DND-41 (cell line): ENCODE data around the gene MAP4K3.
"Not testable (repeated sequence)": the region's sequence is repeated elsewhere in the genome, so short reads cannot be mapped to it uniquely, and the experiment has no call there.

Source experiments
- ATAC-seq: fragments of 200-7000 bp; cut with Tn5 transposase; 3 replicates; pipeline ENCODE4 v1.9.1; 2021; ENCODE audit warnings: low read depth; ENCODE audit not compliant: insufficient read depth
- DNase-seq: peaks from one replicate; pipeline ENCODE4 v3.0.0-alpha.2; 2020
- H2AFZ ChIP-seq: 2 replicates; pipeline ENCODE4 v1.6.0; 2012; ENCODE audit warnings: low read depth, low read length
- H3K27ac ChIP-seq: 2 replicates; pipeline ENCODE4 v1.5.1; 2012; ENCODE audit warnings: low read length, inconsistent platforms
- H3K27me3 ChIP-seq: fragments of 200-600 bp; sonication (generic); 2 replicates; pipeline ENCODE4 v1.6.0; 2012; ENCODE audit warnings: low read length, mild to moderate bottlenecking, inconsistent platforms; ENCODE audit not compliant: insufficient read depth, poor library complexity
- H3K36me3 ChIP-seq: 2 replicates; pipeline ENCODE4 v1.5.1; 2012; ENCODE audit warnings: low read length, inconsistent platforms; ENCODE audit not compliant: insufficient read depth
- H3K4me1 ChIP-seq: 2 replicates; pipeline ENCODE4 v1.5.1; 2012; ENCODE audit warnings: mild to moderate bottlenecking, low read length; ENCODE audit not compliant: insufficient read depth
- H3K4me2 ChIP-seq: 2 replicates; pipeline ENCODE4 v1.6.0; 2012; ENCODE audit warnings: mild to moderate bottlenecking, moderate library complexity, low read length, inconsistent platforms; ENCODE audit not compliant: insufficient read depth
- H3K4me3 ChIP-seq, 2 experiments: fragments of 200-600 bp in 1 of 2; shearing (Covaris generic) in 1 of 2; 2 replicates each; pipeline ENCODE4 v1.5.1; 2012 to 2016; ENCODE audit warnings: inconsistent platforms in 2 of 2, low read length in 2 of 2, mild to moderate bottlenecking in 2 of 2, low read depth in 1 of 2, moderate library complexity in 1 of 2
- H3K79me2 ChIP-seq: 2 replicates; pipeline ENCODE4 v1.6.0; 2012; ENCODE audit warnings: low read length, inconsistent platforms; ENCODE audit not compliant: insufficient read depth
- H3K9ac ChIP-seq: 2 replicates; pipeline ENCODE4 v1.6.0; 2012; ENCODE audit warnings: low read depth, mild to moderate bottlenecking, inconsistent platforms, low read length, moderate library complexity
- H3K9me3 ChIP-seq: 2 replicates; pipeline ENCODE4 v1.5.1; 2012; ENCODE audit warnings: low read length, moderate library complexity, mild to moderate bottlenecking, inconsistent platforms; ENCODE audit not compliant: insufficient read depth, severe bottlenecking
- H4K20me1 ChIP-seq: 2 replicates; pipeline ENCODE4 v1.6.0; 2012; ENCODE audit warnings: low read length; ENCODE audit not compliant: insufficient read depth
- CTCF ChIP-seq: IDR thresholded peaks from 2 replicates; pipeline ENCODE4 v1.5.1; 2012; ENCODE audit warnings: borderline replicate concordance, low read length, moderate library complexity, mild to moderate bottlenecking; ENCODE audit not compliant: poor library complexity, severe bottlenecking; ENCODE audit errors: extremely low read depth
- EZH2 ChIP-seq: IDR thresholded peaks from 3 replicates; pipeline ENCODE4 v1.6.1; 2012; ENCODE audit warnings: borderline replicate concordance, low read depth, mild to moderate bottlenecking, moderate library complexity, low read length, inconsistent platforms; ENCODE audit not compliant: severe bottlenecking

Gene MAP4K3

DNA sequence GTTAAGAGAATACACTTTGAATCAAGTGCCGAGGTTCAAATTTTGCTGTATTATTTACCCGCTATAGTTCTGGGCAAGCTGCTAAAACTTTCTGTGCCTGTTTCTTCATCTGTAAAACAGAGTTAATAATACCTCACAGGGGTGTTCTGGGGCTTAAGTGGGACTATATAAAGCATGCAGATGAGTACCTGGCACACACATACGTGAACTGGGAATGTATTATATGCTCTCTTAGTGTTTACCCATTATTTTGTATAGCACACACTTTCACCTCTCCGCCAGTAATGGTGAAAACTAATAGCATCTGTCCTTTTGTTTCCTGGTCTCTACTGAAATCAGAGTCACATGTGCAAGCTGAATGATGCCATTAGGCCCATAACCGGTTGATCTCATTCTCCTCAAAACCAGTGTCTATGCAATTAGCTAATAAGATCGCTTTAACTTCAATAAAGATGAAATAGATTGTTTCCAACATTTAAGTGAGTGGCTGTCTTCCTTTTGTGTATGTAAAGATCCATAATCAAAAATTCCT, 189.5 kb downstream of the MAP4K3 start:
- Histone ChIP-seq H3K9ac (no peak overlapping the region), H3K4me3 (no peak overlapping the region), H3K4me2 (no peak overlapping the region), H3K9me3 (no peaks in the 10 kb centered on the region), H3K4me1 (peaks cover 19% of the 10 kb centered on the region), H3K79me2 (no peaks in the 10 kb centered on the region), H3K27ac (no peak overlapping the region), H4K20me1 (no peaks in the 10 kb centered on the region), H3K27me3 (no peaks in the 10 kb centered on the region), H3K36me3 (peaks cover 25% of the 10 kb centered on the region; the same call in 1 of the 2 replicates), H2AFZ (no peak overlapping the region)
- ATAC-seq (no peak), DNase-seq (no peak)
- TF ChIP-seq EZH2 (no peak), CTCF (no peak)

- no peak for ATAC-seq
- Histone ChIP-seq H3K4me2 (no peak overlapping the region), H4K20me1 (no peaks in the 10 kb centered on the region), H3K36me3 (peaks cover 14% of the 10 kb centered on the region; the same call in 1 of the 2 replicates), H2AFZ (no peak overlapping the region), H3K79me2 (no peaks in the 10 kb centered on the region), H3K27me3 (no peaks in the 10 kb centered on the region), H3K9ac (no peak overlapping the region), H3K4me1 (peaks cover 19% of the 10 kb centered on the region), H3K9me3 (no peaks in the 10 kb centered on the region), H3K27ac (no peak overlapping the region), H3K4me3 (no peak overlapping the region)
- no peak for DNase-seq
- TF ChIP-seq CTCF: no peak
- no peak for TF ChIP-seq EZH2
Observed at GRCh38 chr2:39246382-39246980, 190.6 kb downstream of the MAP4K3 start.

DNA sequence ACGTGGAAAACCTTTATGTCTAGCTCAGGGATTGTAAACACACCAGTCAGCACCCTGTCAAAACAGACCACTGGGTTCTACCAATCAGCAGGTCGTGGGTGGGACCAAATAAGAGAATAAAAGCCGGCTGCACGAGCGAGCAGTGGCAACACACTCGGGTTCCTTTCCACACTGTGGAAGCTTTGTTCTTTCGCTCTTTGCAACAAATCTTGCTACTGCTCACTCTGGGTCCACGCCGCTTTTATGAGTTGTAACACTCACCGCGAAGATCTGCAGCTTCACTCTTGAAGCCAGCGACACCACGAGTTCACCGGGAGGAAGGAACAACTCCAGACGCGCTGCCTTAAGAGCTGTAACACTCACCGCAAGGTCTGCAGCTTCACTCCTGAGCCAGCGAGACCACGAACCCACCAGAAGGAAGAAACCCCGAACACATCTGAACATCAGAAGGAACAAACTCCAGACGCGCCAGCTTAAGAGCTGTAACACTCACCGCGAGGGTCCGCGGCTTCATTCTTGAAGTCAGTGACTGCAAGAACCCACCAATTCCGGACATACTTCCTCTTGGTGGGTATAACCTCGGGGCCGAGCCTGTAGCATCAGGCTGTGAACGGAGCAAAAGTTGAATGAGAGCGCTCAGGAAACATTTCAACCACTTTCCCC, 192.0 kb downstream of the MAP4K3 start:
- H3K4me3 ChIP-seq: peak overlapping the region in 1 of 2 experiments; percentile 57; a peak in 2 of 4 replicates
- H3K27ac ChIP-seq: peak overlapping the region; percentile 36
- not testable (repeated sequence) for H4K20me1 ChIP-seq, H3K79me2 ChIP-seq, H3K27me3 ChIP-seq, H3K9me3 ChIP-seq, H3K36me3 ChIP-seq
- TF ChIP-seq CTCF: peak; percentile 40
- H3K4me1 ChIP-seq: peaks cover 19% of the 10 kb centered on the region
- H3K4me2 ChIP-seq: peak overlapping the region; percentile 55
- DNase-seq: peak; percentile 85
- ATAC-seq: peak; percentile 85
- H2AFZ ChIP-seq: peak overlapping the region; percentile 77
- H3K9ac ChIP-seq: peak overlapping the region; percentile 43

DNA sequence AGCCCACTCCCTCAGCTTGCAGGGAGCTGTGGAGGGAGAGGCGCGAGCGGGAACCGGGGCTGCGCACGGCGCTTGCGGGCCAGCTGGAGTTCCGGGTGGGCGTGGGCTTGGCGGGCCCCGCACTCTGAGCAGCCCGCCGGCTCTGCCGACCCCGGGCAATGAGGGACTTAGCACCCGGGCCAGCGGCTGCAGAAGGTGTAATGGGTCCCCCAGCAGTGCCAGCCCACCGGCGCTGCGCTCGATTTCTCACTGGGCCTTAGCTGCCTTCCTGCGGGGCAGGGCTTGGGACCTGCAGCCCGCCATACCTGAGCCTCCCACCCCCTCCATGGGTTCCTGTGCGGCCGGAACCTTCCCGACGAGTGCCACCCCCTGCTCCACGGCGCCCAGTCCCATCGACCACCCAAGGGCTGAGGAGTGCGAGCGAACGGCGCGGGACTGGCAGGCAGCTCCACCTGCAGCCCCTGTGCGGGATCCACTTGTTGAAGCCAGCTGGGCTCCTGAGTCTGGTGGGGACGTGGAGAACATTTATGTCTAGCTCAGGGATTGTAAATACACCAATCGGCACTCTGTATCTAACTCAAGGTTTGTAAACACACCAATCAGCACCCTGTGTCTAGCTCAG, 192.7 kb downstream of the MAP4K3 start:
- DNase-seq, H3K79me2 ChIP-seq, ATAC-seq, H3K36me3 ChIP-seq, H3K27me3 ChIP-seq, H3K27ac ChIP-seq, H4K20me1 ChIP-seq, H3K9me3 ChIP-seq: not testable (repeated sequence)
- H2AFZ ChIP-seq: peak overlapping the region; percentile 77; the same call in 1 of the 2 replicates
- peak overlapping the region; percentile 43; the same call in 1 of the 2 replicates for H3K9ac ChIP-seq
- peaks cover 19% of the 10 kb centered on the region for H3K4me1 ChIP-seq
- peak overlapping the region in 1 of 2 experiments; percentile 57; a peak in 2 of 4 replicates for H3K4me3 ChIP-seq
- peak overlapping the region; percentile 55 for H3K4me2 ChIP-seq
